ENCODE data around the gene ADGRB3. TPM values are rescaled to one million over a fixed set of nuclear protein-coding genes. Genes with fewer than 3 reads are reported as not detected.

ADGRB3 gene
- total and polyA plus RNA-seq, 8 donors = 0.04 to 0.34 (median 0.21) TPM

GRCh38 chr6:68652117-68652536 is 17.0 kb downstream of the ADGRB3 start:
- no peak for TF ChIP-seq CTCF (IDR thresholded peaks at IDR 0.05)
- H3K4me1 ChIP-seq = no peaks in the 10 kb centered on the region
- 74 to 76% methylated on average over 6 of the region's 6 CpGs for WGBS, 2 donors
- intact Hi-C loops (cut with DNase I) = no loop called here
- no peak for FAIRE-seq
- H3K27me3 ChIP-seq = no peaks in the 10 kb centered on the region
- H3K9me3 ChIP-seq = no peaks in the 10 kb centered on the region
- no peak for ATAC-seq
- H3K4me3 ChIP-seq = no peak overlapping the region
- no peaks in the 10 kb centered on the region for H3K36me3 ChIP-seq
- no peak overlapping the region for H3K27ac ChIP-seq
- DNase-seq = no peak

GRCh38 chr6:68653074-68653705 is 18.1 kb downstream of the ADGRB3 start:
- 40 to 57% methylated on average over 3 of the region's 3 CpGs for WGBS, 2 donors
- H3K27ac ChIP-seq = no peak overlapping the region
- H3K9me3 ChIP-seq = no peaks in the 10 kb centered on the region
- TF ChIP-seq CTCF (IDR thresholded peaks at IDR 0.05) = no peak
- intact Hi-C loops (cut with DNase I) = no loop called here
- H3K27me3 ChIP-seq = no peaks in the 10 kb centered on the region
- no peaks in the 10 kb centered on the region for H3K4me1 ChIP-seq
- FAIRE-seq (no peak), DNase-seq (no peak), ATAC-seq (no peak)
- H3K36me3 ChIP-seq = no peaks in the 10 kb centered on the region
- H3K4me3 ChIP-seq = no peak overlapping the region

DNA sequence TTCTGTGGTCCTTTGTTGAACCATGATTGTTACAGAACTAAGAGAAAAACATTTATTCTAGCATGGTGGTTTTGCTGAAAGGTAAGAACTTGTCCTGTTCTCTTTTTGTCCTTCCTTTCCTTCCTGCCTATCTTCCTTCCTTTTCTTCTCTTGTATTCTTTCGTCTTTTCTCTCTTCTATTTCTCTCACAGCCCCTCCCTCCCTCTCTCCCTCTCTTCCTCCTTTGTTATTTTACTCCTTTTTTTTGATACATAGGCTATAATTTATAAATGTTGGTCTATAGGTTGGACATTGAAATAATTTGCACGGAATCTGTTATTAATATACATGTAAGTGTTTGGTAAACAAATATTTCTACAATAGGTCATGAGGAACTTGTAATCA is 18.6 kb downstream of the ADGRB3 start:
- H3K27me3 ChIP-seq = no peaks in the 10 kb centered on the region
- no peak for DNase-seq
- no peak for TF ChIP-seq CTCF (IDR thresholded peaks at IDR 0.05)
- FAIRE-seq = no peak
- 64 to 75% methylated on average over 2 of the region's 2 CpGs for WGBS, 2 donors
- no peaks in the 10 kb centered on the region for H3K9me3 ChIP-seq
- H3K4me3 ChIP-seq = no peak overlapping the region
- no peak for ATAC-seq
- intact Hi-C loops (cut with DNase I) = no loop called here
- H3K4me1 ChIP-seq = no peaks in the 10 kb centered on the region
- no peak overlapping the region for H3K27ac ChIP-seq
- no peaks in the 10 kb centered on the region for H3K36me3 ChIP-seq

GRCh38 chr6:68654134-68654533 is 19.1 kb downstream of the ADGRB3 start:
- ATAC-seq = no peak
- no peak for DNase-seq
- Histone ChIP-seq H3K9me3 (no peaks in the 10 kb centered on the region), H3K27me3 (no peaks in the 10 kb centered on the region), H3K4me1 (no peaks in the 10 kb centered on the region), H3K27ac (no peak overlapping the region), H3K36me3 (no peaks in the 10 kb centered on the region), H3K4me3 (no peak overlapping the region)
- intact Hi-C loops (cut with DNase I) = no loop called here
- WGBS, 2 donors = 34 to 37% methylated on average over 2 of the region's 2 CpGs
- TF ChIP-seq CTCF (IDR thresholded peaks at IDR 0.05) = no peak
- no peak for FAIRE-seq

DNA sequence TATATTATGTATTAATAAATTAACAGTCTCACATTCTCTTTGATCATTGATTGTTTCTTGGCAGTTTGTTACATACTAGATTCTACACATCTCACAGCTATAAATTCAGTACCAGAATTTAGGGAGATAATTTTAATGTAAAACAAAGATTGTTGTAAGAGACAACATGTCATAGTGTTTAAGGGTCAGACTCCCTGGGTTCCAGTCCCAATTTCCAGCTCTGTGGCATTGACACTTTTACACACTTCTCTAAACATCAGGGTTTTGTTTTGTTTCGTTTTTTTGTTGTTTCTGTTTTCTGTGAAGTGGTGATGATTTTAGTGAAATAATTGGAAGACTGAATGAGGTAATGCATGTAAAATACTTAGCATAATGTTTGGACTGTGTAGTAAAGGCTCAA is 19.9 kb downstream of the ADGRB3 start:
- FAIRE-seq = no peak
- H3K27ac ChIP-seq = no peak overlapping the region
- no peaks in the 10 kb centered on the region for H3K36me3 ChIP-seq

More for the DNA sequence above, 19.9 kb downstream of the ADGRB3 start:
- TF ChIP-seq CTCF (IDR thresholded peaks at IDR 0.05) = no peak
- no peak for ATAC-seq
- no peaks in the 10 kb centered on the region for H3K4me1 ChIP-seq
- DNase-seq = no peak
- H3K27me3 ChIP-seq = no peaks in the 10 kb centered on the region
- WGBS, 2 donors = 24 to 42% methylated on average over 1 of the region's 1 CpG
- intact Hi-C loops (cut with DNase I) = no loop called here
- H3K4me3 ChIP-seq = no peak overlapping the region
- no peaks in the 10 kb centered on the region for H3K9me3 ChIP-seq

Measured in pancreas (tissue), 10 donors.